ENCODE data around the gene PSMA7.

The PSMA7 gene

GRCh38 chr20:62171245-62171644 is 28.1 kb upstream of the PSMA7 start:
- no peak for DNase-seq

- no peak for DNase-seq
Observed at GRCh38 chr20:62170536-62170935, 27.3 kb upstream of the PSMA7 start.

GRCh38 chr20:62168890-62169435 is 25.8 kb upstream of the PSMA7 start:
- no peak for DNase-seq

- DNase-seq = no peak
Observed at GRCh38 chr20:62168061-62168460, 24.9 kb upstream of the PSMA7 start.

DNA sequence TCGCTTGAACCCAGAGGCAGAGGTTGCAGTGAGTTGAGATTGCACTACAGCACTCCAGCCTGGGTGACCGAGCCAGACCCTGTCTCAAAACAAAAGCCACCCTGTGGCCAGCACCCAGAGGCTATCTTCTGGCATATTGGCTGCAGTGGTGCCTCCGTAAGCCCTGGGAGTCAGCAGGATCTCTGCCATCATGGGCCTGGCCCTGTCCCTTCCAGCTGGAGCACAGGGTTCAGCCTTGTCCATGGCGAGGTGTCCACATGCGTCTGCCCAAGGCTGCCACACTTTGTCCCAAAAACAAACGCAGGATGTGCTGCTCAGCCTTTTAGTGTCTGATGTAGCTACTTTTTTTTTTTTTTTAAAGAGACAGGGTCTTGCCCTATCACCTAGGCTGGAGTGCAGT is 24.3 kb upstream of the PSMA7 start:
- DNase-seq = no peak

- DNase-seq = no peak
Observed at GRCh38 chr20:62165762-62166399, 22.7 kb upstream of the PSMA7 start.

DNA sequence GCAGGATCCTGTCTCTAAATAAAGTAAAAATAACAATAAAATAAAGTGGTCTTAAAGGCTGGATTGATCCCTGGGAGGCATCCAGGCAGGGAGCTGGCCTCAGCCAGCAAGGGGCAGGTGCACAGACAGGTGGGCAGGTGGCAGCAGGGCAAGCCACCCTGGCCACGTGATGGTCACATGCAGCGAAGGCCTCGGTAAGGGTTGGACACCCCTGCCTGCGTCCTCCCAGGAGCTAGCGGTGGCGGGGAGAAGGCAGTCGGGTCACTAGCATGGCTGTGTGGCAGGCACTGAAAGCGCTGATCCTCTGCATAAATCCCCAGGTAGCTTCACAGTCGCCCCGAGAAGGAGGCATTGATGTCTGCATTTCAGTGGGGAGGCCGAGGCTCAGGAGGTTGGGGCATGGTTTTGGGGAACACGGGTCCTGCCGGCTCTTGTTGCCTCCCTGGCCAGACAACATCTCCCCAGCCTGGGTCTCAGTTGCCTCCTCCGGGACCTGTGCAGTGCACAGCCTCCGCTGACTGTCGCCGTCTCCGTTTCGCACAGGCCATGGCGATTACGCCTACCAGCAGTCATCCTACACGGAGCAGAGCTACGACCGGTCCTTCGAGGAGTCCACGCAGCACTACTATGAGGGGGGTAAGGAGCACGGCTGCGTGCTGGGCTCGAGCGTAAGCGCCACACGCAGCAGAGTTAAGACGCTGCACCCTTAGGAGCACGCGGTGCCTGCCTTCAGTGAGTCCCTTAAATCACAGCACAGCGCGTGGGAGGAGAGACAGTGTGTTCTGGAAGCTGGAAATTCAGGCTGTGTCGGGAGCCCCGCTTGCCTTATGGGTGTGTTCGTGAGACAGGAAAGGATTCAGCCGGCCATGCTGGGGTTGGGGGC is 21.9 kb upstream of the PSMA7 start:
- no peak for DNase-seq

DNA sequence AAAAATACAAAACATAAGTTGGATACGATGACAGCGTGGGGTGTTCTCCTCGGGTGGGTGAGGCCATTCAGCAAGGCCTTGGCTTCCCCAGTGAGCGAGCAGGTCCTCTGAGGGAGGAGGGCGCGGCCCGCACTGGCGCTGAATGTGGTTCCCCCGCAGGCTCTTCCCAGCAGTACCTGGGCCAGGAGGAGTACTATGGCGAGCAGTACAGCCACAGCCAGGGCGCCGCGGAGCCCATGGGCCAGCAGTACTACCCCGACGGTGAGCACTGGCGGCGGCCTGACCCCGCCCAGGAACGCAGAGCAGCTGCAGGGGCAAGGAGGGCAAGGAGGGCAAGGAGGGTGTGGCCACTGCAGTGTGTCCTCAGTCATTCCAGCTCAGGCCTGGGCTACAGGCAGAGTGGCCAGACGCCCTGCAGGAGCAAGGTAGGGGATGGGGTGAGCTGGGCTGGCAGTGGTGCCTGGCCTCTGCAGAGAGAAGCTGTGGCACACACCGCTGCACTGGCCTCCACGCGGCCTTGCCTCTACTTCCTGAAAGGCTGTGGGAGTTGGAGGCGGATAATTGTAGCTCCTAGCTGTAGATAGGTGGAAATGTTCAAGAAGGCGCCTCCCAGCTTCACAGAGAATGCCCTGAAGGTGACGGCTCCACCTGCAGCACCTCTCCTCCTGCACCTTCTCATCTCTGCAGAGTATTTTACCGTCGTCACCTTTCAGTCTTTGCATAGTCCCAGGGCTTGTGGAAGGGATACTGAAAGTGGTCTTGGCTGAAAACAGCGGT is 21.0 kb upstream of the PSMA7 start:
- no peak for DNase-seq

GRCh38 chr20:62163485-62163865 is 20.3 kb upstream of the PSMA7 start:
- DNase-seq = no peak

- DNase-seq = no peak
Observed at GRCh38 chr20:62162765-62163484, 19.7 kb upstream of the PSMA7 start.

DNA sequence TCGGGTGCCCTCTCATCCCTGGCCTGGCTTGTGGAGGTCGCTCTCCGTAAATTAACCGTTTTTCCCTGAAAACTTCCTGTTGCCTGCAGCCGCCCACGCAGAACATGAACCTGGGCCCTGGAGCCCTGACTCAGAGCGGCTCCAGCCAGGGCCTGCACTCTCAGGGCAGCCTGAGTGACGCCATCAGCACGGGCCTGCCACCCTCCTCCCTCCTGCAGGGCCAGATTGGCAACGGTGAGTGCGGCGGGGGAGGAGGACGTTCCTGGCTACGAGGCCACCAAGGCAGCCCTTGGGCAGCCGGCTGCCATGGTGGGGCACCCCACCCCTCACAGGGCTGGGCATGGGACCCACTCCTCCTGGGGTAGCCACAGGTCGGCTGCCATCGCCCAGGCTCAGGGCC is 18.2 kb upstream of the PSMA7 start:
- no peak for DNase-seq

- no peak for DNase-seq
Observed at GRCh38 chr20:62160876-62161275, 17.7 kb upstream of the PSMA7 start.

DNA sequence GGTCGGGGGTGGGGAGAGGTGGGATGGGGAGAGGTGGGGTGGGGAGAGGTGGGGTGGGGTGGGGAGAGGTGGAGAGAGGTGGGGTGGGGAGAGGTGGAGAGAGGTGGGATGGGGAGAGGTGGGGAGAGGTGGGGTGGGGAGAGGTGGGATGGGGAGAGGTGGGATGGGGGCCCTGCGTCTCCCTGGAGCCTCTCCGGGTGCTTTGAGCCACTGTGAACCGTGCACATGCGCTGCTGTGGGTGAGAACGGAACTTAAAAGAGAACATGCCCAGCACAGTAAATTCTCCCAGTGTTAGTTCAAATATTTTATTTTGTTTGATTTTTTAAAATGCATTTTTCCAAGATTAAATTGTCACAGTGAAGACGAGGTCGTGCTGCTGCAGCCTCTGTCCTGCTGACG is 17.1 kb upstream of the PSMA7 start:
- no peak for DNase-seq

DNA sequence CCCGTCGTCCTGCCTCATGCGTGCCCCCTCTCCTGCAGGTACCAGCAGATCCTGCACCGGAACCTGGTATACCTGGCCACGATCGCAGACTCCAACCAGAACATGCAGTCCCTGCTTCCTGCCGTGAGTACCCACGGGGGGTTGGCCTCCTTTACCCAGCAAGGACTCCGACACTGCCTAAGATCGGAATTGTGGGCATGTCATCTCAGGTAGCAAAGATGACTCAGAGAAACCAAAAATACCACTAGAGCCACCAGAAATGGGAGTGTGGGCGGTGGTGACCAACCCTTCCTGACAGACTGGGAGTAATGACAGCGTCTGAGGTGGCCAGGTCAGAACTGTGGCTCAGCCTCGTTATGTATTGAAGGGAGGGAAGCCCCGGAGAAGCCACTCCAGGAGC is 16.6 kb upstream of the PSMA7 start:
- no peak for DNase-seq

GRCh38 chr20:62159052-62159451 is 15.9 kb upstream of the PSMA7 start:
- DNase-seq = no peak

DNA sequence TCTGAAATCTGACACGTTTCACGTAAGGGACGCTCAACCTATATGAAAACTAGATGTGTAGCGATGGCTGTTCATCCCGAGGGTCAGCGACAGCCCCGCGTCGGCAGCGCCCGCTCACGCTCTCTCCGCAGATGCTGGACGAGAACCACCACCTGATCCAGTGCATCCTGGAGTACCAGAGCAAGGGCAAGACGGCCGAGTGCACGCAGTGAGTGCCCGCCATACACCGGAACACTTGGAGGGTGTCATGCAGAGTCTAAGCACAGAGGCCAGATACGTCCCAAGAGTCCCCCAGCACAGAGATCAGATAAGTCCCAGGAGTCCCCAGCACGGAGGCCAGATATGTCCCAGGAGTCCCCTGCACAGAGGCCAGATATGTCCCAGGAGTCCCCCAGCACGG is 15.3 kb upstream of the PSMA7 start:
- no peak for DNase-seq

DNA sequence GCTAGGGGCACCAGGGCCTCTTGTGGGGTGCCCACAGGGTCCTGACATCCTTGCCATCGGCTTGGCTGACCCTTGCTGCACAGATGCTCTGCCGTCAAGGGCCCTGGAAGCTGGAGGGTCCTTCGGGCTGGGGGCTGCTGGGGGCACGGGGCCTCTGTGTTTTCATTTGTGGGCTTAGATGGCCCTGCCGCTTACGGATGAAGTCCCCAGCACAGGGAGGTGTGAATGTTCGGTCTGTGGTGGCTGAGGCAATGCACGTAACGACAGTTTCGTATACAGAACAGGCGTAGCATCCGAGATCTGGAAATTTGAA is 14.8 kb upstream of the PSMA7 start:
- DNase-seq = no peak

- DNase-seq = no peak
Observed at GRCh38 chr20:62157387-62158087, 14.3 kb upstream of the PSMA7 start.

DNA sequence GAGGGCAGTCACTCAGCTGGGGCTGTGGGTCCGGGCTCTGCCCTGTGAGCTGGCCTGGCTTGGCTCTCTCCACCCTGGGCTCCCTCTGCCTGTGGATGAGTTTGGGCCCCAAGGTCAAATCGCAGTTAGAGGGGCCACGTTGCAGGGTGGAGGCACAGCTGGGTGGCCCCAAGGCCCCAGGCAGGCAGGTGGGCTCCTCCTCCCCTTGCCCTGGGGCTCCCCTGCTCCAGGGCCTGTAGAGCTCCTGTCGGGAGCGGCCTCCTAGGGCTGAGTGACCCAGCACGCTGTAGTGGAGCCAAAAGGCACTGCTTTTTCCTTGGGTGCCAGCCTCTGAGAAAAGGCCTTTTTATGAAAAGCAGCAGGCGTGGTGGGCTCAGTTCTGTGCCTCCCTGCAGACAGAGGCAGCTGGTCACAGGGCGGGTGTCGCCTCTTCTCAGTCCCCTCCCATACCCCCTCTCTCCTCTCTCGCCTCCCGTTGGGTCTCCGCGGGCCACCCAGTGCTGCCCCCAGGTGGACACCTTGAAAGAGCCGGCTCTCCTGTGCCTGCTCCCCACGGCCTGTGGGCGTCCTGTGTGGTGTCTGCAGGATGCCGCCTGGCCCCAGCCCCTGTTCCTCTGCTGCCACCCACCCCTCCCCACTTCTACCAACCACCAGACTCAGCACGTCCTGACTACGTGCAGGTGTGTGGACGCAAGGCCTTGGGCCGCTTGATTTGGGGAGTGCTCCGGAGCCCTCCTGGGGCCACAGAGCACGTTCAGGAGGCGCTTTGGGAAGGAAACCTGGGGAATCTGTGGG is 13.6 kb upstream of the PSMA7 start:
- no peak for DNase-seq

- no peak for DNase-seq
Observed at GRCh38 chr20:62156254-62156556, 13.0 kb upstream of the PSMA7 start.

GRCh38 chr20:62155428-62156253 is 12.4 kb upstream of the PSMA7 start:
- no peak for DNase-seq
